Trophoblast cell (in vitro differentiated cells and primary cell): ENCODE measurements around the gene TBX22. TPM values are rescaled to one million over a fixed set of nuclear protein-coding genes. Genes with fewer than 3 reads are reported as not detected.

ENCODE experiments used
- DNase-seq, 2 donors: peaks; one replicate each; pipeline ENCODE4 v3.0.0-alpha.2; 2016
- H2AFZ ChIP-seq: 2 replicates; pipeline ENCODE4 v1.6.1; 2013; ENCODE audit warnings: low read length, moderate library complexity, mild to moderate bottlenecking; ENCODE audit not compliant: insufficient read depth, poor library complexity
- H2AK5ac ChIP-seq: 2 replicates; pipeline ENCODE4 v1.6.1; 2013; ENCODE audit warnings: mild to moderate bottlenecking, low read length
- H2BK120ac ChIP-seq: 2 replicates; pipeline ENCODE4 v1.6.1; 2013; ENCODE audit warnings: low read length, mild to moderate bottlenecking, moderate library complexity; ENCODE audit not compliant: insufficient read depth, poor library complexity
- H2BK12ac ChIP-seq: 2 replicates; pipeline ENCODE4 v1.6.1; 2013; ENCODE audit warnings: mild to moderate bottlenecking, low read length, moderate library complexity
- H2BK5ac ChIP-seq: 2 replicates; pipeline ENCODE4 v1.6.1; 2013; ENCODE audit warnings: low read length, low read depth, moderate library complexity, mild to moderate bottlenecking; ENCODE audit not compliant: poor library complexity
- H3K14ac ChIP-seq: 2 replicates; pipeline ENCODE4 v1.6.1; 2013; ENCODE audit warnings: mild to moderate bottlenecking, low read length
- H3K18ac ChIP-seq: 2 replicates; pipeline ENCODE4 v1.6.1; 2013; ENCODE audit warnings: mild to moderate bottlenecking, low read length
- H3K23ac ChIP-seq: 2 replicates; pipeline ENCODE4 v1.6.1; 2013; ENCODE audit warnings: low read length
- H3K27ac ChIP-seq: 2 replicates; pipeline ENCODE4 v1.5.1; 2013; ENCODE audit warnings: low read depth, mild to moderate bottlenecking, inconsistent platforms, low read length, moderate library complexity
- H3K27me3 ChIP-seq: 2 replicates; pipeline ENCODE4 v1.6.1; 2013; ENCODE audit warnings: inconsistent platforms, mild to moderate bottlenecking, low read length, moderate library complexity; ENCODE audit not compliant: insufficient read depth
- H3K36me3 ChIP-seq, 2 experiments: 1 replicate in 1 of 2; 2 replicates in 1 of 2; pipeline ENCODE4 v1.6.1; 2013; ENCODE audit warnings: low read length in 2 of 2, mild to moderate bottlenecking in 2 of 2, moderate library complexity in 1 of 2; ENCODE audit not compliant: insufficient read depth in 2 of 2, control insufficient read depth in 1 of 2
- H3K4ac ChIP-seq: 2 replicates; pipeline ENCODE4 v1.6.1; 2013; ENCODE audit warnings: low read depth, mild to moderate bottlenecking, low read length, moderate library complexity
- H3K4me1 ChIP-seq, 2 experiments: 1 replicate in 1 of 2; 2 replicates in 1 of 2; pipeline ENCODE4 v1.6.1; 2013; ENCODE audit warnings: low read length in 2 of 2, mild to moderate bottlenecking in 2 of 2, moderate library complexity in 1 of 2; ENCODE audit not compliant: insufficient read depth in 2 of 2, control insufficient read depth in 1 of 2
- H3K4me2 ChIP-seq: 2 replicates; pipeline ENCODE4 v1.6.1; 2013; ENCODE audit warnings: inconsistent platforms, mild to moderate bottlenecking, low read length, moderate library complexity
- H3K4me3 ChIP-seq: 2 replicates; pipeline ENCODE4 v1.5.1; 2013; ENCODE audit warnings: mild to moderate bottlenecking, low read depth, low read length, inconsistent platforms
- H3K79me1 ChIP-seq: one replicate; pipeline ENCODE4 v1.6.1; 2013; ENCODE audit warnings: low read length
- H3K79me2 ChIP-seq: 2 replicates; pipeline ENCODE4 v1.6.1; 2013; ENCODE audit warnings: low read length, mild to moderate bottlenecking; ENCODE audit not compliant: control insufficient read depth, insufficient read depth, poor library complexity
- H3K9ac ChIP-seq: 2 replicates; pipeline ENCODE4 v1.6.1; 2013; ENCODE audit warnings: mild to moderate bottlenecking, low read length
- H3K9me3 ChIP-seq: 2 replicates; pipeline ENCODE4 v1.6.1; 2013; ENCODE audit warnings: low read depth, mild to moderate bottlenecking, control low read depth, inconsistent platforms, low read length; ENCODE audit not compliant: insufficient read depth
- H4K12ac ChIP-seq: 2 replicates; pipeline ENCODE4 v1.6.1; 2013; ENCODE audit warnings: low read depth, mild to moderate bottlenecking, low read length, moderate library complexity
- H4K8ac ChIP-seq: 2 replicates; pipeline ENCODE4 v1.6.1; 2013; ENCODE audit warnings: low read depth, mild to moderate bottlenecking, low read length, moderate library complexity
- H4K91ac ChIP-seq: one replicate; pipeline ENCODE4 v1.6.1; 2013; ENCODE audit warnings: low read depth, mild to moderate bottlenecking, low read length, moderate library complexity
- WGBS: extraction: QIAGEN DNeasy Blood & Tissue Kit; methylation state at CpG from one replicate; pipeline ENCODE4 v1.1.7; 2013; ENCODE audit warnings: missing lambda C conversion rate; ENCODE audit not compliant: insufficient read length, insufficient coverage; ENCODE audit errors: extremely low coverage; 5-methylcytosine and 5-hydroxymethylcytosine counted together
- polyA plus RNA-seq: library from polyadenylated mRNA; stranded (reverse); fragments of 200-250 nt; gene quantifications from 2 replicates; pipeline ENCODE4 v1.2.3, GENCODE V29; 2013

TBX22 gene, protein sequence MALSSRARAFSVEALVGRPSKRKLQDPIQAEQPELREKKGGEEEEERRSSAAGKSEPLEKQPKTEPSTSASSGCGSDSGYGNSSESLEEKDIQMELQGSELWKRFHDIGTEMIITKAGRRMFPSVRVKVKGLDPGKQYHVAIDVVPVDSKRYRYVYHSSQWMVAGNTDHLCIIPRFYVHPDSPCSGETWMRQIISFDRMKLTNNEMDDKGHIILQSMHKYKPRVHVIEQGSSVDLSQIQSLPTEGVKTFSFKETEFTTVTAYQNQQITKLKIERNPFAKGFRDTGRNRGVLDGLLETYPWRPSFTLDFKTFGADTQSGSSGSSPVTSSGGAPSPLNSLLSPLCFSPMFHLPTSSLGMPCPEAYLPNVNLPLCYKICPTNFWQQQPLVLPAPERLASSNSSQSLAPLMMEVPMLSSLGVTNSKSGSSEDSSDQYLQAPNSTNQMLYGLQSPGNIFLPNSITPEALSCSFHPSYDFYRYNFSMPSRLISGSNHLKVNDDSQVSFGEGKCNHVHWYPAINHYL
- 0.03 and 0.08 TPM in 2 replicates for polyA plus RNA-seq

DNA sequence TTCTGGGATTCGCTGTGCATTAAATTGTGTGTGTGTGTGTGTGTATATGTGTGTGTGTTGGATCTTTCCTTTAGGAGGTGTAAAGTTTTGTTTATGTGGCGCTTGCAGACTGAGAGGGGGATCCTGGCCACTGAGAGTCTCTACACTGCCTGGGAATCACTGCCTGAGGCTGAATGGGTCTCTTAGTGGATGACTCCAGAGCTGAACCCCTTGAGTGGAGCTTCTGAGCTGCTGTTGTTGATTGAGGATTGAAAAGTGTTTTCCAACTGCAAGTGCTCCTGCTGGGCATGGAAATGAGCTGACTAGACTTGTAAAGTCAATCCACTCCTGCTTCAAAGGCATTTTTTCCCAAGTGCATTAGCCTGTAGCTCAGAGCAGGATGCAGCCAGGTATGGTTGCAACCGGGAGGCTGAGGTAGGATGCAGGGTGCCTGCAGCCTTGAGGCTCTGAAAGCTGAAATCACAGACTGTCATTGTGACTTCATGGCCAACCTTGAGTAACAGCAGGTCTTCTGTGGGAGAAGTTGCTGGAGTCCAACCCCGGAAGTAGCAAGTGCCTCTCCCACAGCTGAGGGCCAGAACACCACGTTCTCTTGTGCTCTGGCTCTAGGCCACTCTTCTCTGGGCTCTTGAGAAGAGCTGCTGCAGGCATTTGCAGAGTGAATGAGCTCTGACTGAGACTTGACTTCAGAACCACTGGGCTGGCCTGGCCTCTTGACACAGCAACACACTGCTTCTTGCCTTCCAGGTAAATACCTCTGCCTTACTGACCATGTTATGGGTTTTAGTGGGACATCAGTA is at the start of gene TBX22:
Gene TBX22, plus strand, starts transcription at position 613 of the 800 bp plus-strand sequence. CDS start 7,517 bp downstream, outside the sequence.
- Histone ChIP-seq H2BK120ac (no peak within 1 kb of the TSS), H2AK5ac (no peak within 1 kb of the TSS), H3K79me1 (no peaks in the 10 kb centered on the region), H3K9ac (no peak within 1 kb of the TSS), H2BK5ac (no peak within 1 kb of the TSS), H3K4me1 (no peaks in the 10 kb centered on the region), H4K91ac (no peak within 1 kb of the TSS), H3K14ac (no peak within 1 kb of the TSS), H3K27ac (no peak within 1 kb of the TSS), H3K36me3 (no peaks in the 10 kb centered on the region), H3K4ac (no peak within 1 kb of the TSS), H3K9me3 (no peaks in the 10 kb centered on the region), H3K79me2 (no peaks in the 10 kb centered on the region), H3K27me3 (no peaks in the 10 kb centered on the region), H4K12ac (no peak within 1 kb of the TSS), H3K4me3 (no peak within 1 kb of the TSS), H2BK12ac (no peak within 1 kb of the TSS), H4K8ac (no peak within 1 kb of the TSS), H3K4me2 (no peak within 1 kb of the TSS), H3K23ac (no peak within 1 kb of the TSS), H3K18ac (no peak within 1 kb of the TSS), H2AFZ (no peak within 1 kb of the TSS)
- WGBS, result no CpG with 5 or more reads among the region's 5 CpGs
- no peak for DNase-seq

DNA sequence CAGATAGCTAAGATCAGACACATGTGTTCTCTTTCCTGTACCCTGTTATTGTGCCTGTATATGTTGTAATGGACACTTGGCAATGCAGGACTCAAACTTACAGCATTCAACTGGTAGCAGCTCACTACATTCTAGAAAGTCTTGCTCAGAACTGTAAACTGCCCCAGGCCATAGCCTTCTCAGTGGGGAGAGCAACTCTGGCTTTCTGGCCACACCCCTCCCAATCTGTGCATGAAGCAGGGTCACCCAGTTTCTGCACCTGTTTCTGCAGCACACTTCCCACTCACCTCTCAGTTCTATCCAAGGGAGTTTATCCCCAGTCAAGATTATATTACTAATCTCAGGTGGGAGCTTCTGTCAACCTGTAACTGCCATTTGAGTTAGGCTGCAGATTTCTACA is 38.9 kb upstream of the TBX22 start:
- H3K79me1 ChIP-seq, result no peaks in the 10 kb centered on the region
- H2AFZ ChIP-seq, result no peak overlapping the region
- no peak overlapping the region for H3K14ac ChIP-seq
- H3K23ac ChIP-seq, result no peak overlapping the region
- no peaks in the 10 kb centered on the region for H3K27me3 ChIP-seq
- H3K4ac ChIP-seq, result no peak overlapping the region
- DNase-seq, result no peak
- no peak overlapping the region for H2BK120ac ChIP-seq
- H3K9ac ChIP-seq, result no peak overlapping the region
- no peaks in the 10 kb centered on the region for H3K79me2 ChIP-seq
- H4K91ac ChIP-seq, result no peak overlapping the region
- H3K9me3 ChIP-seq, result no peaks in the 10 kb centered on the region
- H4K8ac ChIP-seq, result no peak overlapping the region
- H3K36me3 ChIP-seq, result no peaks in the 10 kb centered on the region
- H2BK12ac ChIP-seq, result no peak overlapping the region
- H3K4me2 ChIP-seq, result no peak overlapping the region
- H3K4me1 ChIP-seq, result no peaks in the 10 kb centered on the region
- no peak overlapping the region for H4K12ac ChIP-seq
- no peak overlapping the region for H2AK5ac ChIP-seq
- H3K27ac ChIP-seq, result no peak overlapping the region
- no peak overlapping the region for H3K18ac ChIP-seq
- H2BK5ac ChIP-seq, result no peak overlapping the region
- no peak overlapping the region for H3K4me3 ChIP-seq

DNA sequence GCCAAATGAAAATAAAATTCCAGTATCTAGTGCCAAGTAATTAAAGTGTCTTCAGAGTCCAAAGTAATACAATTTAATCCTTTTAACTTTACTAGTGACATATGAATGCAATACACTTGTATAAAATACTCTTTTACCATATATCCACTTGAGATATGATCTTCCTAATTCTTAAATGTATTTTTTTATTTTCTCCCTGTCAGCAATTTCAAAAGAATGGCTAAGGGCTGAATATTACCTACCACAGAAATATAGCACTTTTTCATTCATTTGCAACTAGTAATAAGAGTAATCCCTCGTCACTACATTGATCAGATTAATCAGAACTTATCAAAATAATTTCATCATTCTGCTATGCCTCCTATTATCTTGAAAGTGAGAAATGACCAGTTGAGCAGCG is 10.1 kb upstream of the TBX22 start:
- Histone ChIP-seq H2BK120ac (no peak overlapping the region), H3K4me1 (no peaks in the 10 kb centered on the region), H3K79me2 (no peaks in the 10 kb centered on the region), H3K14ac (no peak overlapping the region), H3K9ac (no peak overlapping the region), H3K27me3 (no peaks in the 10 kb centered on the region), H4K8ac (no peak overlapping the region), H3K18ac (no peak overlapping the region), H4K91ac (no peak overlapping the region), H3K4me2 (no peak overlapping the region), H3K36me3 (no peaks in the 10 kb centered on the region), H3K27ac (no peak overlapping the region), H2AK5ac (no peak overlapping the region), H3K4me3 (no peak overlapping the region), H3K4ac (no peak overlapping the region), H3K23ac (no peak overlapping the region), H2BK12ac (no peak overlapping the region), H3K79me1 (no peaks in the 10 kb centered on the region), H2AFZ (no peak overlapping the region), H3K9me3 (no peaks in the 10 kb centered on the region), H2BK5ac (no peak overlapping the region), H4K12ac (no peak overlapping the region)
- DNase-seq, result no peak
- WGBS, result no CpG with 5 or more reads among the region's 2 CpGs

DNA sequence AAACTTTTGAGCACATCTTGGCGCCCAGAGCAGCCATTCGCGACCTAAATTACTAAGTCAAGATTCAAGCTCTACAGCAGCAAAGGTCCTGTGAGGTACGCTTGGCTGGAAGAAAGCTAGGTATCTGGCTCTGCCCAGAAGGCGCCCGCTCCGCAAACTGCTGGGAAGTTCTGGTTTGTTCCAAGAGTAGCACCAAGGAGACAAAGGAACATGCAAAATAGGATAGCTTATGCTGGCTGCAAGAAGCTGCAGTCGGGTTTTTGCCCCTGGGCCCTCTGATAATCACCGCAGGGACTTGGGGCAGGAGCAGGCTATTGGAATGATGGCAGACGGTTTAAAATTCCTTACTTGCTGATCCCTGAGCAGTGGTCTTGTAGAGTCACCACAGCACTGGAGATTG is 3.0 kb upstream of the TBX22 start:
- Histone ChIP-seq H2AFZ (no peak overlapping the region), H3K18ac (no peak overlapping the region), H3K9me3 (no peaks in the 10 kb centered on the region), H4K8ac (no peak overlapping the region), H2BK12ac (no peak overlapping the region), H2BK120ac (no peak overlapping the region), H2AK5ac (no peak overlapping the region), H3K4me1 (no peaks in the 10 kb centered on the region), H4K12ac (no peak overlapping the region), H3K23ac (no peak overlapping the region), H3K27ac (no peak overlapping the region), H3K4me3 (no peak overlapping the region), H3K79me2 (no peaks in the 10 kb centered on the region), H3K4me2 (no peak overlapping the region), H3K4ac (no peak overlapping the region), H2BK5ac (no peak overlapping the region), H4K91ac (no peak overlapping the region), H3K36me3 (no peaks in the 10 kb centered on the region), H3K79me1 (no peaks in the 10 kb centered on the region), H3K14ac (no peak overlapping the region), H3K27me3 (no peaks in the 10 kb centered on the region), H3K9ac (no peak overlapping the region)
- no peak for DNase-seq
- no CpG with 5 or more reads among the region's 10 CpGs for WGBS
